IPS DF 6.9 (cell line): ENCODE measurements around the gene PODN.

ENCODE experiments used
- DNase-seq: peaks from one replicate; pipeline ENCODE4 v3.0.0-alpha.2; 2013; ENCODE audit warnings: low read depth, low spot score
- H3K27ac ChIP-seq: one replicate; pipeline ENCODE4 v1.5.1; 2013; ENCODE audit warnings: low read length, control low read depth
- H3K27me3 ChIP-seq: 2 replicates; pipeline ENCODE4 v1.6.1; 2013; ENCODE audit warnings: mild to moderate bottlenecking, low read length; ENCODE audit not compliant: control insufficient read depth, insufficient read depth
- H3K36me3 ChIP-seq: 2 replicates; pipeline ENCODE4 v1.6.1; 2013; ENCODE audit warnings: low read length; ENCODE audit not compliant: control insufficient read depth, insufficient read depth
- H3K4me1 ChIP-seq: 2 replicates; pipeline ENCODE4 v1.6.1; 2013; ENCODE audit warnings: low read length; ENCODE audit not compliant: control insufficient read depth, insufficient read depth
- H3K4me3 ChIP-seq: 2 replicates; pipeline ENCODE4 v1.5.1; 2013; ENCODE audit warnings: mild to moderate bottlenecking, low read length
- H3K9me3 ChIP-seq: 2 replicates; pipeline ENCODE4 v1.6.1; 2013; ENCODE audit warnings: low read length, inconsistent platforms; ENCODE audit not compliant: control insufficient read depth, insufficient read depth
- WGBS: extraction: QIAGEN DNeasy Blood & Tissue Kit; methylation state at CpG from one replicate; pipeline ENCODE4 v1.1.7; 2013; ENCODE audit warnings: mixed read lengths, missing lambda C conversion rate; ENCODE audit not compliant: insufficient read length, insufficient coverage; 5-methylcytosine and 5-hydroxymethylcytosine counted together

The PODN gene

GRCh38 chr1:53073868-53074311 lies 11.9 kb downstream of the PODN start:
- Histone ChIP-seq H3K27me3 (no peaks in the 10 kb centered on the region), H3K36me3 (no peaks in the 10 kb centered on the region; the same call in 1 of the 2 replicates), H3K9me3 (no peaks in the 10 kb centered on the region), H3K4me1 (no peaks in the 10 kb centered on the region; the same call in 1 of the 2 replicates), H3K4me3 (no peak overlapping the region), H3K27ac (no peak overlapping the region)
- DNase-seq, result no peak
- no CpG with 5 or more reads among the region's 10 CpGs for WGBS

GRCh38 chr1:53074313-53075154 lies 12.5 kb downstream of the PODN start:
- DNase-seq, result no peak
- no CpG with 5 or more reads among the region's 8 CpGs for WGBS

GRCh38 chr1:53075206-53075605 lies 13.2 kb downstream of the PODN start:
- Histone ChIP-seq H3K36me3 (no peaks in the 10 kb centered on the region; the same call in 1 of the 2 replicates), H3K27me3 (no peaks in the 10 kb centered on the region), H3K9me3 (no peaks in the 10 kb centered on the region), H3K27ac (no peak overlapping the region), H3K4me1 (no peaks in the 10 kb centered on the region; the same call in 1 of the 2 replicates), H3K4me3 (no peak overlapping the region)
- no peak for DNase-seq
- WGBS, result no CpG with 5 or more reads among the region's 4 CpGs

More at GRCh38 chr1:53074313-53075154, 12.5 kb downstream of the PODN start:
- H3K4me3 ChIP-seq, result no peak overlapping the region
- H3K27me3 ChIP-seq, result no peaks in the 10 kb centered on the region
- no peaks in the 10 kb centered on the region; the same call in 1 of the 2 replicates for H3K4me1 ChIP-seq
- H3K9me3 ChIP-seq, result no peaks in the 10 kb centered on the region
- H3K36me3 ChIP-seq, result no peaks in the 10 kb centered on the region; the same call in 1 of the 2 replicates
- H3K27ac ChIP-seq, result no peak overlapping the region

- Histone ChIP-seq H3K27ac (no peak overlapping the region), H3K4me1 (no peaks in the 10 kb centered on the region), H3K27me3 (no peaks in the 10 kb centered on the region), H3K9me3 (no peaks in the 10 kb centered on the region), H3K36me3 (no peaks in the 10 kb centered on the region; the same call in 1 of the 2 replicates), H3K4me3 (no peak overlapping the region)
- no CpG with 5 or more reads among the region's 8 CpGs for WGBS
- DNase-seq, result no peak
Observed at GRCh38 chr1:53075761-53076163, 13.7 kb downstream of the PODN start.

GRCh38 chr1:53076165-53076564 lies 14.2 kb downstream of the PODN start:
- H3K4me3 ChIP-seq, result no peak overlapping the region
- H3K27ac ChIP-seq, result no peak overlapping the region
- H3K36me3 ChIP-seq, result no peaks in the 10 kb centered on the region
- no peak for DNase-seq
- no CpG with 5 or more reads among the region's 9 CpGs for WGBS
- no peaks in the 10 kb centered on the region for H3K9me3 ChIP-seq
- H3K4me1 ChIP-seq, result no peaks in the 10 kb centered on the region
- H3K27me3 ChIP-seq, result no peaks in the 10 kb centered on the region

- Histone ChIP-seq H3K4me1 (peaks cover 3% of the 10 kb centered on the region; the same call in 1 of the 2 replicates), H3K27me3 (no peaks in the 10 kb centered on the region), H3K4me3 (no peak overlapping the region), H3K9me3 (no peaks in the 10 kb centered on the region), H3K27ac (no peak overlapping the region), H3K36me3 (no peaks in the 10 kb centered on the region)
- WGBS, result no CpG with 5 or more reads among the region's 19 CpGs
- no peak for DNase-seq
Observed at GRCh38 chr1:53076721-53077598, 14.9 kb downstream of the PODN start.

GRCh38 chr1:53077599-53077965 lies 15.6 kb downstream of the PODN start:
- no peak for DNase-seq
- Histone ChIP-seq H3K27me3 (no peaks in the 10 kb centered on the region), H3K9me3 (no peaks in the 10 kb centered on the region), H3K4me1 (peaks cover 6% of the 10 kb centered on the region), H3K36me3 (peaks cover 1% of the 10 kb centered on the region; the same call in 1 of the 2 replicates), H3K4me3 (no peak overlapping the region), H3K27ac (no peak overlapping the region)
- no CpG with 5 or more reads among the region's 13 CpGs for WGBS

GRCh38 chr1:53078333-53079101 lies 16.5 kb downstream of the PODN start:
- H3K27me3 ChIP-seq, result no peaks in the 10 kb centered on the region
- peaks cover 8% of the 10 kb centered on the region for H3K4me1 ChIP-seq
- DNase-seq, result no peak
- no peak overlapping the region for H3K4me3 ChIP-seq
- no CpG with 5 or more reads among the region's 46 CpGs for WGBS
- H3K36me3 ChIP-seq, result peaks cover 3% of the 10 kb centered on the region; the same call in 1 of the 2 replicates
- no peak overlapping the region for H3K27ac ChIP-seq
- no peaks in the 10 kb centered on the region for H3K9me3 ChIP-seq

GRCh38 chr1:53079251-53079650 lies 17.2 kb downstream of the PODN start:
- peaks cover 3% of the 10 kb centered on the region; the same call in 1 of the 2 replicates for H3K36me3 ChIP-seq
- no peak for DNase-seq
- WGBS, result no CpG with 5 or more reads among the region's 4 CpGs

GRCh38 chr1:53080041-53080440 lies 18.0 kb downstream of the PODN start:
- Histone ChIP-seq H3K4me3 (no peak overlapping the region), H3K9me3 (no peaks in the 10 kb centered on the region), H3K4me1 (peaks cover 8% of the 10 kb centered on the region), H3K36me3 (peaks cover 3% of the 10 kb centered on the region; the same call in 1 of the 2 replicates), H3K27ac (no peak overlapping the region), H3K27me3 (no peaks in the 10 kb centered on the region)
- no peak for DNase-seq
- WGBS, result no CpG with 5 or more reads among the region's 3 CpGs

More at GRCh38 chr1:53079251-53079650, 17.2 kb downstream of the PODN start:
- Histone ChIP-seq H3K27me3 (no peaks in the 10 kb centered on the region), H3K4me3 (no peak overlapping the region), H3K4me1 (peaks cover 8% of the 10 kb centered on the region), H3K27ac (no peak overlapping the region), H3K9me3 (no peaks in the 10 kb centered on the region)
